H1 (cell line): Measurements from ENCODE around the gene IMPG2. TPM values are rescaled to one million over a fixed set of nuclear protein-coding genes. Genes with fewer than 3 reads are reported as not detected.

ENCODE experiments used
- CTCF ChIA-PET: fragments of 300-600 bp; sonication (Branson Sonifier 250); formaldehyde crosslinking; loops from one replicate; lab custom pipeline; 2021; ENCODE audit not compliant: partially characterized antibody; lab: Charles Lee
- POLR2A ChIA-PET: fragments of 300-600 bp; sonication (Branson Sonifier 250); formaldehyde crosslinking; loops from one replicate; lab custom pipeline; 2021; ENCODE audit warnings: inconsistent platforms; ENCODE audit not compliant: partially characterized antibody; lab: Charles Lee
- DNase-seq, 2 experiments: peaks; one replicate each; pipeline versions ENCODE4 v3.0.0 to v3.0.0-alpha.2; 2010 to 2022; ENCODE audit warnings: low spot score in 2 of 2, low read depth in 1 of 2, mixed read lengths in 1 of 2
- FAIRE-seq: peaks from 2 replicates; lab custom pipeline; 2011; peaks lifted over from hg19 to GRCh38; lab: Jason Lieb, UNC
- H2AFZ ChIP-seq: 2 replicates; pipeline ENCODE4 v1.8.1; 2012; ENCODE audit warnings: low read length, inconsistent platforms
- H2AK5ac ChIP-seq: 2 replicates; pipeline ENCODE4 v1.6.1; 2013; ENCODE audit warnings: low read depth, low read length
- H2BK120ac ChIP-seq: replicated peaks from 2 replicates; pipeline ENCODE3; 2013; ENCODE audit warnings: low read depth, low read length, inconsistent platforms
- H2BK12ac ChIP-seq: 2 replicates; pipeline ENCODE4 v1.6.1; 2013; ENCODE audit warnings: low read depth, low read length
- H2BK15ac ChIP-seq: 2 replicates; pipeline ENCODE4 v1.6.1; 2013; ENCODE audit warnings: low read length
- H2BK20ac ChIP-seq: 2 replicates; pipeline ENCODE4 v1.6.1; 2013; ENCODE audit warnings: low read length
- H2BK5ac ChIP-seq: 2 replicates; pipeline ENCODE4 v1.6.1; 2013; ENCODE audit warnings: low read depth, low read length
- H3K14ac ChIP-seq: 2 replicates; pipeline ENCODE4 v1.6.1; 2013; ENCODE audit warnings: inconsistent platforms; ENCODE audit not compliant: insufficient read length
- H3K18ac ChIP-seq: 2 replicates; pipeline ENCODE4 v1.6.1; 2013; ENCODE audit warnings: low read length; ENCODE audit errors: extremely low read depth
- H3K23ac ChIP-seq: 2 replicates; pipeline ENCODE4 v1.6.1; 2013; ENCODE audit warnings: inconsistent platforms; ENCODE audit not compliant: insufficient read length
- H3K23me2 ChIP-seq: 2 replicates; pipeline ENCODE4 v1.6.1; 2013; ENCODE audit warnings: low read depth, low read length
- H3K27ac ChIP-seq: 2 replicates; pipeline ENCODE4 v1.6.1; 2011; ENCODE audit warnings: low read depth, low read length, inconsistent platforms
- H3K27me3 ChIP-seq, 4 experiments: replicated peaks in 1 of 4; 1 replicate in 1 of 4; 2 replicates in 3 of 4; pipeline versions ENCODE4 v1.6.1 to v1.8.1; 2011 to 2013; ENCODE audit warnings: low read length in 3 of 4, mild to moderate bottlenecking in 3 of 4, inconsistent platforms in 2 of 4, mixed read lengths in 2 of 4, moderate library complexity in 1 of 4; ENCODE audit not compliant: control insufficient read depth in 3 of 4, insufficient read depth in 3 of 4; ENCODE audit errors: extremely low read depth in 1 of 4
- H3K36me3 ChIP-seq, 4 experiments: 2 replicates each; pipeline versions ENCODE4 v1.6.1 to v1.8.1; 2011 to 2013; ENCODE audit warnings: mild to moderate bottlenecking in 4 of 4, low read length in 3 of 4, moderate library complexity in 2 of 4, control low read depth in 1 of 4, inconsistent platforms in 1 of 4; ENCODE audit not compliant: insufficient read depth in 4 of 4, control insufficient read depth in 2 of 4
- H3K4ac ChIP-seq: replicated peaks from 2 replicates; pipeline ENCODE3; 2013; ENCODE audit warnings: low read length, low read depth, mixed read lengths, inconsistent platforms; ENCODE audit not compliant: insufficient read length
- H3K4me1 ChIP-seq, 4 experiments: replicated peaks in 1 of 4; 1 replicate in 1 of 4; 2 replicates in 3 of 4; pipeline versions ENCODE4 v1.6.1 to v1.8.1; 2011 to 2013; ENCODE audit warnings: low read length in 3 of 4, inconsistent platforms in 2 of 4, mixed read lengths in 1 of 4; ENCODE audit not compliant: insufficient read depth in 4 of 4, control insufficient read depth in 3 of 4
- H3K4me2 ChIP-seq, 2 experiments: 2 replicates each; pipeline versions ENCODE4 v1.6.1 to v1.8.1; 2011 to 2013; ENCODE audit warnings: low read depth in 2 of 2, low read length in 2 of 2, control low read depth in 1 of 2, inconsistent platforms in 1 of 2, mild to moderate bottlenecking in 1 of 2; ENCODE audit not compliant: insufficient read depth in 1 of 2
- H3K4me3 ChIP-seq, 4 experiments: fragments of 200-600, 300-600 bp in 1 of 4; sonication (generic), shearing (Covaris generic), sonication (Bioruptor Twin) in 1 of 4; 2 replicates each; pipeline versions ENCODE4 v1.5.1 to v1.8.1; 2011 to 2016; ENCODE audit warnings: low read length in 4 of 4, low read depth in 3 of 4, control low read depth in 2 of 4, inconsistent platforms in 2 of 4, mild to moderate bottlenecking in 2 of 4, mixed read lengths in 1 of 4, moderate library complexity in 1 of 4; ENCODE audit not compliant: insufficient read depth in 2 of 4; ENCODE audit errors: extremely low read depth in 1 of 4
- H3K56ac ChIP-seq: replicated peaks from 2 replicates; pipeline ENCODE3; 2013; ENCODE audit warnings: low read depth, mild to moderate bottlenecking, mixed read lengths, low read length, inconsistent platforms; ENCODE audit not compliant: insufficient read length
- H3K79me1 ChIP-seq: 2 replicates; pipeline ENCODE4 v1.6.1; 2013; ENCODE audit warnings: low read depth, low read length, control low read depth
- H3K79me2 ChIP-seq, 2 experiments: 2 replicates each; pipeline versions ENCODE4 v1.6.1 to v1.8.1; 2012 to 2013; ENCODE audit warnings: low read length in 2 of 2, mild to moderate bottlenecking in 2 of 2, inconsistent platforms in 1 of 2; ENCODE audit not compliant: insufficient read depth in 2 of 2, control insufficient read depth in 1 of 2
- H3K9ac ChIP-seq, 4 experiments: replicated peaks in 1 of 4; 1 replicate in 1 of 4; 2 replicates in 3 of 4; pipeline versions ENCODE4 v1.6.1 to v1.8.1; 2011 to 2013; ENCODE audit warnings: low read depth in 3 of 4, low read length in 3 of 4, control low read depth in 2 of 4, mild to moderate bottlenecking in 2 of 4, moderate library complexity in 2 of 4, inconsistent platforms in 1 of 4; ENCODE audit errors: extremely low read depth in 1 of 4
- H3K9me3 ChIP-seq, 2 experiments: 2 replicates each; pipeline versions ENCODE4 v1.6.1 to v1.8.1; 2012 to 2013; ENCODE audit warnings: mild to moderate bottlenecking in 2 of 2, moderate library complexity in 2 of 2, control low read depth in 1 of 2, inconsistent platforms in 1 of 2, low read depth in 1 of 2, low read length in 1 of 2, mixed read lengths in 1 of 2; ENCODE audit not compliant: insufficient read depth in 2 of 2
- H4K20me1 ChIP-seq, 2 experiments: replicated peaks in 1 of 2; 2 replicates each; pipeline versions ENCODE3 to v1.8.1; 2011 to 2013; ENCODE audit warnings: inconsistent platforms in 2 of 2, low read length in 2 of 2, mild to moderate bottlenecking in 1 of 2; ENCODE audit not compliant: insufficient read depth in 2 of 2, control insufficient read depth in 1 of 2
- H4K5ac ChIP-seq: 2 replicates; pipeline ENCODE4 v1.6.1; 2013; ENCODE audit warnings: low read length, low read depth, mixed read lengths, inconsistent platforms; ENCODE audit not compliant: insufficient read length
- H4K8ac ChIP-seq: 2 replicates; pipeline ENCODE4 v1.8.0; 2013; ENCODE audit warnings: mild to moderate bottlenecking, moderate library complexity, low read length, inconsistent platforms; ENCODE audit not compliant: insufficient read depth; ENCODE audit errors: extremely low read depth
- H4K91ac ChIP-seq: replicated peaks from 2 replicates; pipeline ENCODE3; 2013; ENCODE audit warnings: low read length, mixed read lengths, inconsistent platforms; ENCODE audit not compliant: insufficient read length
- BCL11A ChIP-seq, 2 experiments: IDR thresholded peaks; one replicate each; pipeline ENCODE4 v1.6.1; 2011; ENCODE audit warnings: low read depth in 2 of 2, low read length in 2 of 2, mild to moderate bottlenecking in 2 of 2
- E2F6 ChIP-seq: IDR thresholded peaks from 2 replicates; pipeline ENCODE4 v1.6.1; 2012; ENCODE audit warnings: inconsistent platforms
- EZH2 ChIP-seq: fragments of 200-600 bp; sonication (generic); IDR thresholded peaks from 2 replicates; pipeline ENCODE4 v1.7.1; 2012; ENCODE audit warnings: low read depth, mild to moderate bottlenecking, moderate library complexity, low read length, inconsistent platforms; ENCODE audit not compliant: severe bottlenecking
- JUND ChIP-seq: IDR thresholded peaks from 2 replicates; pipeline ENCODE4 v1.6.1; 2011; ENCODE audit warnings: mild to moderate bottlenecking, improper control_type of control experiment, low read length
- MAFK ChIP-seq: IDR thresholded peaks from 2 replicates; pipeline ENCODE4 v1.6.1; 2012; ENCODE audit warnings: low read depth, mild to moderate bottlenecking, improper control_type of control experiment, low read length
- PHF8 ChIP-seq: fragments of 200-600 bp; sonication (generic); conservative IDR thresholded peaks from 2 replicates; pipeline ENCODE4 v1.7.1; 2012; ENCODE audit warnings: low read depth, mild to moderate bottlenecking, inconsistent platforms, low read length, moderate library complexity
- SIRT6 ChIP-seq: IDR thresholded peaks from one replicate; pipeline ENCODE4 v1.7.1; 2012; ENCODE audit warnings: low read length, inconsistent platforms
- polyA plus RNA-seq, 7 experiments: library from polyadenylated mRNA; depleted of rRNA in 3 of 7; stranded (reverse) in 5 of 7; unstranded in 2 of 7; fragments of >200 nt in 5 of 7; fragments of 200-250 nt in 2 of 7; gene quantifications; 1 replicate in 5 of 7; 2 replicates in 1 of 7; 4 replicates in 1 of 7; pipeline versions ENCODE4 v1.2.1 to v1.2.3, GENCODE V29; 2011 to 2013; ENCODE audit warnings: missing spikeins in 2 of 7, mixed read lengths in 2 of 7
- total RNA-seq: library from RNA; stranded (reverse); fragmentation: NEBNext Ultra II Directional; extraction: Animal tissue kit (Norgen Biotek cat#: 25700); gene quantifications from 2 replicates; pipeline ENCODE4 v1.2.1, GENCODE V29; 2021

The IMPG2 gene
- total and polyA plus RNA-seq, 2 of the 8 experiments (the other 6 are each of a cell fraction or from before 2014, with no cell fraction given), result 0.03 to 0.06 TPM

- Histone ChIP-seq H4K8ac (no peak overlapping the region), H3K4me2 (no peak overlapping the region), H4K5ac (no peak overlapping the region), H2AFZ (no peak overlapping the region), H3K9me3 (no peaks in the 10 kb centered on the region), H4K20me1 (no peaks in the 10 kb centered on the region), H2BK15ac (no peak overlapping the region), H3K14ac (no peak overlapping the region), H3K23ac (no peak overlapping the region), H2BK20ac (no peak overlapping the region), H3K9ac (no peak overlapping the region), H2BK5ac (no peak overlapping the region), H4K91ac (no peak overlapping the region), H2AK5ac (no peak overlapping the region), H3K4me3 (no peak overlapping the region), H2BK12ac (no peak overlapping the region), H3K79me2 (no peaks in the 10 kb centered on the region), H3K27me3 (no peaks in the 10 kb centered on the region), H3K4me1 (no peaks in the 10 kb centered on the region), H3K56ac (no peak overlapping the region), H3K4ac (no peak overlapping the region), H3K36me3 (no peaks in the 10 kb centered on the region), H3K23me2 (no peaks in the 10 kb centered on the region), H2BK120ac (no peak overlapping the region), H3K27ac (no peak overlapping the region), H3K18ac (no peak overlapping the region), H3K79me1 (no peaks in the 10 kb centered on the region)
- ChIA-PET POLR2A (no interaction called here), CTCF (interaction anchor here (1.2 to 3.1 kb wide), 4 partner anchors 15 to 289 kb away, joined by 3 to 14 read pairs (median 7); no protein-coding TSS in a partner anchor)
- no peak for DNase-seq
- no peak for FAIRE-seq
- TF ChIP-seq JUND (no peak), MAFK (no peak), BCL11A (IDR thresholded peaks at IDR 0.05; ENCODE audit: low read depth in 2 of 2, low read length in 2 of 2) (no peak), PHF8 (no peak), EZH2 (no peak), SIRT6 (no peak), E2F6 (no peak)
Measured at GRCh38 chr3:101181801-101182200, 138.6 kb downstream of the IMPG2 start.
